B cell (primary cell): ENCODE data around the gene ANKRD17. TPM values are rescaled to one million over a fixed set of nuclear protein-coding genes. Genes with fewer than 3 reads are reported as not detected.
"Not testable (repeated sequence)": the region's sequence is repeated elsewhere in the genome, so short reads cannot be mapped to it uniquely, and the experiment has no call there.

Experiments
- ATAC-seq: fragments of 200-7000 bp; cut with Tn5 transposase; one replicate; pipeline ENCODE4 v1.10.0; 2021; ENCODE audit warnings: low read depth, mild to moderate bottlenecking, moderate number of reproducible peaks, moderate library complexity
- CTCF ChIA-PET: fragments of 350-600 bp; sonication (Branson Sonifier 250); formaldehyde crosslinking; loops from one replicate; lab custom pipeline; 2021; ENCODE audit warnings: antibody characterized with exemption, inconsistent platforms; lab: Charles Lee
- POLR2A ChIA-PET: fragments of 350-600 bp; sonication (Branson Sonifier 250); formaldehyde crosslinking; loops from one replicate; lab custom pipeline; 2021; ENCODE audit warnings: antibody characterized with exemption; lab: Charles Lee
- DNase-seq: peaks from one replicate; pipeline ENCODE4 v3.0.0; 2013
- H2AFZ ChIP-seq: 2 replicates; pipeline ENCODE4 v1.6.1; 2012; ENCODE audit warnings: mild to moderate bottlenecking, low read depth, low read length; ENCODE audit not compliant: insufficient read depth, poor library complexity, severe bottlenecking
- H3K27ac ChIP-seq, 2 donors: 1 replicate in 1 of 2; 2 replicates in 1 of 2; pipeline ENCODE4 v1.5.1; 2012 to 2013; ENCODE audit warnings: low read length in 2 of 2, mild to moderate bottlenecking in 2 of 2, moderate library complexity in 1 of 2
- H3K27me3 ChIP-seq, 4 experiments: fragments of 200-600 bp in 1 of 4; sonication (generic) in 1 of 4; replicated peaks in 1 of 4; 1 replicate in 2 of 4; 2 replicates in 2 of 4; pipeline versions ENCODE4 v1.6.1 to v1.7.0; 2013 to 2016; ENCODE audit warnings: low read length in 3 of 4, mild to moderate bottlenecking in 2 of 4, mixed read lengths in 1 of 4, moderate library complexity in 1 of 4; ENCODE audit not compliant: insufficient read depth in 4 of 4, control insufficient read depth in 3 of 4; ENCODE audit errors: control extremely low read depth in 1 of 4
- H3K36me3 ChIP-seq, 2 experiments: replicated peaks in 1 of 2; 1 replicate in 1 of 2; 2 replicates in 1 of 2; pipeline versions ENCODE4 v1.6.1 to v1.7.1; 2013; ENCODE audit warnings: low read length in 1 of 2; ENCODE audit not compliant: insufficient read depth in 2 of 2, control insufficient read depth in 1 of 2; ENCODE audit errors: control extremely low read depth in 1 of 2, extremely low read depth in 1 of 2
- H3K4me1 ChIP-seq, 2 donors: fragments of 200-600 bp in 1 of 2; sonication (generic) in 1 of 2; 1 replicate in 1 of 2; 2 replicates in 1 of 2; pipeline versions ENCODE4 v1.5.1 to v1.6.1; 2013 to 2017; ENCODE audit warnings: low read length in 2 of 2; ENCODE audit not compliant: control insufficient read depth in 2 of 2, insufficient read depth in 2 of 2
- H3K4me2 ChIP-seq: replicated peaks from 2 replicates; pipeline ENCODE3; 2012; ENCODE audit warnings: mild to moderate bottlenecking, low read depth, low read length; ENCODE audit not compliant: poor library complexity, severe bottlenecking
- H3K4me3 ChIP-seq, 5 experiments: fragments of 200-600 bp in 1 of 5; sonication (generic) in 1 of 5; 1 replicate in 3 of 5; 2 replicates in 2 of 5; pipeline versions ENCODE4 v1.5.1 to v1.7.0; 2011 to 2016; ENCODE audit warnings: low read length in 4 of 5, mild to moderate bottlenecking in 4 of 5, low read depth in 2 of 5, control low read depth in 1 of 5, moderate library complexity in 1 of 5; ENCODE audit not compliant: insufficient read depth in 1 of 5; ENCODE audit errors: control extremely low read depth in 1 of 5, extremely low read depth in 1 of 5
- H3K79me2 ChIP-seq: fragments of 200-600 bp; sonication (generic); one replicate; pipeline ENCODE4 v1.6.0; 2016; ENCODE audit warnings: low read length; ENCODE audit not compliant: control insufficient read depth, insufficient read depth
- H3K9ac ChIP-seq: fragments of 200-600 bp; sonication (generic); 2 replicates; pipeline ENCODE4 v1.6.1; 2017; ENCODE audit warnings: mild to moderate bottlenecking, low read length, moderate library complexity
- H3K9me3 ChIP-seq, 3 donors: one replicate each; pipeline versions ENCODE4 v1.6.1 to v1.7.1; 2013; ENCODE audit warnings: low read length in 2 of 3; ENCODE audit not compliant: control insufficient read depth in 2 of 3, insufficient read depth in 1 of 3; ENCODE audit errors: control extremely low read depth in 1 of 3
- H4K20me1 ChIP-seq: 2 replicates; pipeline ENCODE4 v1.6.0; 2012; ENCODE audit warnings: mild to moderate bottlenecking, low read length; ENCODE audit not compliant: insufficient read depth, control insufficient read depth, poor library complexity, severe bottlenecking
- H3K27ac Mint-ChIP-seq: one replicate; pipeline ENCODE4 v1.8.0; 2021; ENCODE audit warnings: mixed read lengths
- H3K27me3 Mint-ChIP-seq: one replicate; pipeline ENCODE4 v1.8.0; 2021; ENCODE audit warnings: mixed read lengths
- H3K4me1 Mint-ChIP-seq: one replicate; pipeline ENCODE4 v1.8.0; 2021; ENCODE audit warnings: mixed read lengths
- H3K4me3 Mint-ChIP-seq: one replicate; pipeline ENCODE4 v1.8.0; 2021; ENCODE audit warnings: mixed read lengths
- H3K9me3 Mint-ChIP-seq: one replicate; pipeline ENCODE4 v1.8.0; 2022; ENCODE audit warnings: mixed read lengths; ENCODE audit not compliant: insufficient read depth
- CTCF ChIP-seq: fragments of 200-600 bp; IDR thresholded peaks from one replicate; pipeline ENCODE4 v1.8.0; 2022; ENCODE audit warnings: antibody characterized with exemption, mild to moderate bottlenecking
- EZH2 ChIP-seq: IDR thresholded peaks from 2 replicates; pipeline ENCODE4 v1.6.1; 2012; ENCODE audit warnings: borderline replicate concordance, low read depth, mild to moderate bottlenecking, moderate library complexity, low read length; ENCODE audit not compliant: insufficient read depth, poor library complexity, severe bottlenecking
- WGBS: methylation state at CpG from one replicate; pipeline ENCODE4 v1.1.5; 2013; ENCODE audit warnings: missing lambda C conversion rate; ENCODE audit not compliant: insufficient coverage; 5-methylcytosine and 5-hydroxymethylcytosine counted together
- intact Hi-C: fragments of 100-400 bp; cut with micrococcal nuclease; formaldehyde crosslinking; loops from one replicate; pipeline ENCODE4 v1.10.0; 2022
- polyA plus RNA-seq: library from polyadenylated mRNA; depleted of rRNA; stranded (reverse); fragments of >200 nt; gene quantifications from 2 replicates; pipeline ENCODE4 v1.2.3, GENCODE V29; 2012
- total RNA-seq, 2 donors: library from RNA; stranded (reverse); fragments of 120-200 nt in 1 of 2; gene quantifications; 1 replicate in 1 of 2; 2 replicates in 1 of 2; pipeline versions ENCODE4 v1.2.3 to v1.2.4, GENCODE V29; 2013 to 2022

The ANKRD17 gene
- total and polyA plus RNA-seq, 2 donors (not counting 1 experiment from before 2014, with no cell fraction given) = 15.8 to 69.4 TPM

GRCh38 chr4:73205482-73205881, 53.1 kb downstream of the ANKRD17 start:
- ChIA-PET CTCF (no interaction called here), POLR2A (interaction anchor here (0.6 kb wide), 1 partner anchor 16 kb away, joined by 4 read pairs; no protein-coding TSS in a partner anchor)
- Histone ChIP-seq H4K20me1 (peaks cover 23% of the 10 kb centered on the region), H3K4me1 (peaks cover 0 to 7% of the 10 kb centered on the region in 2 donors), H3K79me2 (peaks cover 98% of the 10 kb centered on the region), H3K9ac (no peak overlapping the region), H3K27me3 (no peaks in the 10 kb centered on the region), H3K4me3 (no peak overlapping the region), H3K36me3 (no peaks in the 10 kb centered on the region), H2AFZ (no peak overlapping the region), H3K4me2 (no peak overlapping the region), H3K9me3 (peaks cover 2 to 17% (median 11%) of the 10 kb centered on the region in 3 donors), H3K27ac (no peak overlapping the region)
- intact Hi-C loops = no loop called here
- no peak for TF ChIP-seq CTCF
- TF ChIP-seq EZH2 = no peak
- DNase-seq = no peak
- ATAC-seq = no peak
- peaks cover 8% of the 10 kb centered on the region for H3K9me3 Mint-ChIP-seq
- H3K4me3 Mint-ChIP-seq = no peak overlapping the region
- H3K4me1 Mint-ChIP-seq = peaks cover 43% of the 10 kb centered on the region
- no peaks in the 10 kb centered on the region for H3K27me3 Mint-ChIP-seq
- H3K27ac Mint-ChIP-seq = no peak overlapping the region

- H3K4me1 Mint-ChIP-seq = peaks cover 32% of the 10 kb centered on the region
- POLR2A ChIA-PET, CTCF ChIA-PET, H3K27ac ChIP-seq, H3K9me3 Mint-ChIP-seq, H3K27me3 ChIP-seq, H3K4me3 Mint-ChIP-seq, intact Hi-C loops, H3K9ac ChIP-seq, H3K4me1 ChIP-seq, ATAC-seq, H3K4me3 ChIP-seq, H3K27ac Mint-ChIP-seq, H3K27me3 Mint-ChIP-seq, DNase-seq, H3K36me3 ChIP-seq, H3K4me2 ChIP-seq, H2AFZ ChIP-seq: not testable (repeated sequence)
- 100% methylated on average over 7 of the region's 18 CpGs for WGBS
- peaks cover 21% of the 10 kb centered on the region for H4K20me1 ChIP-seq
- peaks cover 2 to 17% (median 11%) of the 10 kb centered on the region in 3 donors for H3K9me3 ChIP-seq
- peaks cover 97% of the 10 kb centered on the region for H3K79me2 ChIP-seq
Measured at GRCh38 chr4:73203976-73204375, 54.6 kb downstream of the ANKRD17 start.
